ENCODE data around the gene CCN2.

DNA sequence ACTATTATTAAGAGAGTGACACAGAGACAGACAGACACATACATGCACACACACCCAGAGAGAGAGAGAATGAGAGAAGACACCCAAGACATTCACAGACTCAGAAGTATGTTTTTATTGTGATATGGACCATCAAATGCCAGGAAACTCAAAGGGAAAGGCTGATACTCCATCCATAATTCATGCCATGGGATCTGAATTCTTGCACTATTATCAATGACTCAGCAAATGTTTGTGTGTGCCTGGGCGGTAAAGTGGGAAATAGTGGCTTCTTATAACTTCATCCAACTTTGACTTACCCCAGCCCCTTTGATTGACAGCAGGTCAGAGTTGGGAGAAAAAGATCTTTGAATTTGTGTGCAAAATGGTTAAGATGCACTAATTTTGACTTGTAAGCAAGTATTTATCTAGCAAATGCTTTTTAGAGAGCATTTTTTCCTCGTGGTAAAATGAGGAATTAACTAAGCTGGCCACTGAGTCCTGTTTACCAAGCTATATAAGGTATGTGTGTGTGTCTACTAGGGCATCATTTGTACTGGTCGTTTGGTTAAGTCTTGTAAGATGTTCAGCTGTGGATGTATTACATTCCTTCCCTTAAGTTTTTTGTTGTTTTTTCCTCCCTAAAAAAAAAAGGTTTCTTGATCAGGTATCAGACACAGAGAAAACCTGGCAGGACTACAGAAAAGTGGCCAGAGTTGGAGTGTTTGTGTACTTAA is 3.0 kb upstream of the CCN2 start:
- TF ChIP-seq SP1 (IDR thresholded peaks at IDR 0.05) = no peak
- no peak for TF ChIP-seq NFRKB (IDR thresholded peaks at IDR 0.05)
- TF ChIP-seq TARDBP (IDR thresholded peaks at IDR 0.05) = no peak
- TF ChIP-seq CTBP1 (IDR thresholded peaks at IDR 0.05; ENCODE audit: borderline replicate concordance) = no peak
- no peak for TF ChIP-seq LEF1 (IDR thresholded peaks at IDR 0.05; ENCODE audit: borderline replicate concordance)
- no peak for TF ChIP-seq ARNT (IDR thresholded peaks at IDR 0.05)
- TF ChIP-seq ELF4 (IDR thresholded peaks at IDR 0.05) = no peak
- TF ChIP-seq FOXA1 (IDR thresholded peaks at IDR 0.05) = no peak
- no peak for TF ChIP-seq ZNF384 (IDR thresholded peaks at IDR 0.05)
- TF ChIP-seq BHLHE40 (IDR thresholded peaks at IDR 0.05; ENCODE audit: borderline replicate concordance) = no peak
- no peak for TF ChIP-seq FOXK2 (IDR thresholded peaks at IDR 0.05)
- TF ChIP-seq SUZ12 (IDR thresholded peaks at IDR 0.05) = no peak
- TF ChIP-seq FOXM1 (IDR thresholded peaks at IDR 0.05; ENCODE audit: borderline replicate concordance) = no peak
- peak; percentile 81 for TF ChIP-seq PKNOX1 (IDR thresholded peaks at IDR 0.05)

All from HEK293T (cell line).